Keratinocyte (primary cell): Measurements from ENCODE around the gene ARID3A. TPM values are rescaled to one million over a fixed set of nuclear protein-coding genes. Genes with fewer than 3 reads are reported as not detected.

Experiments used
- DNase-seq: peaks from one replicate; pipeline ENCODE4 v3.0.0-alpha.2; 2011; ENCODE audit warnings: low read depth, missing footprints, low spot score
- FAIRE-seq: peaks from 2 replicates; lab custom pipeline; 2011; peaks lifted over from hg19 to GRCh38; lab: Jason Lieb, UNC
- H2AFZ ChIP-seq: 2 replicates; pipeline ENCODE4 v1.6.0; 2012; ENCODE audit warnings: low read length, control low read depth, inconsistent platforms; ENCODE audit not compliant: control insufficient read depth
- H3K27ac ChIP-seq: 2 replicates; pipeline ENCODE4 v1.5.1; 2011; ENCODE audit warnings: low read length; ENCODE audit not compliant: control insufficient read depth, insufficient read depth
- H3K27me3 ChIP-seq: 3 replicates; pipeline ENCODE4 v1.6.0; 2011; ENCODE audit warnings: low read length; ENCODE audit not compliant: control insufficient read depth, insufficient read depth; ENCODE audit errors: extremely low read depth
- H3K36me3 ChIP-seq, 2 experiments: 2 replicates in 1 of 2; 3 replicates in 1 of 2; pipeline ENCODE4 v1.5.1; 2011; ENCODE audit warnings: low read length in 2 of 2, mild to moderate bottlenecking in 1 of 2; ENCODE audit not compliant: control insufficient read depth in 2 of 2, insufficient read depth in 2 of 2; ENCODE audit errors: extremely low read depth in 1 of 2
- H3K4me1 ChIP-seq: 3 replicates; pipeline ENCODE4 v1.5.1; 2011; ENCODE audit warnings: low read length; ENCODE audit not compliant: control insufficient read depth, insufficient read depth; ENCODE audit errors: extremely low read depth
- H3K4me2 ChIP-seq: 3 replicates; pipeline ENCODE4 v1.6.0; 2011; ENCODE audit warnings: low read depth, low read length; ENCODE audit not compliant: control insufficient read depth, insufficient read depth; ENCODE audit errors: extremely low read depth
- H3K4me3 ChIP-seq, 3 experiments: fragments of 200-600 bp in 1 of 3; sonication (generic) in 1 of 3; 2 replicates in 2 of 3; 3 replicates in 1 of 3; pipeline ENCODE4 v1.5.1; 2011 to 2016; ENCODE audit warnings: low read length in 3 of 3, mild to moderate bottlenecking in 3 of 3, control low read depth in 2 of 3, inconsistent platforms in 1 of 3, low read depth in 1 of 3, mixed read lengths in 1 of 3, mixed run types in 1 of 3, moderate library complexity in 1 of 3; ENCODE audit not compliant: control insufficient read depth in 2 of 3, insufficient read depth in 2 of 3; ENCODE audit errors: extremely low read depth in 1 of 3
- H3K79me2 ChIP-seq: 2 replicates; pipeline ENCODE4 v1.6.0; 2012; ENCODE audit warnings: low read length; ENCODE audit not compliant: control insufficient read depth, insufficient read depth
- H3K9ac ChIP-seq: 3 replicates; pipeline ENCODE4 v1.6.0; 2011; ENCODE audit warnings: low read length; ENCODE audit not compliant: control insufficient read depth, insufficient read depth; ENCODE audit errors: extremely low read depth
- H3K9me1 ChIP-seq: 3 replicates; pipeline ENCODE4 v1.6.0; 2011; ENCODE audit warnings: low read length; ENCODE audit not compliant: control insufficient read depth, insufficient read depth; ENCODE audit errors: extremely low read depth
- H3K9me3 ChIP-seq: 2 replicates; pipeline ENCODE4 v1.5.1; 2012; ENCODE audit warnings: low read depth, low read length; ENCODE audit not compliant: control insufficient read depth
- H4K20me1 ChIP-seq: 3 replicates; pipeline ENCODE4 v1.6.0; 2011; ENCODE audit warnings: low read length; ENCODE audit not compliant: control insufficient read depth, insufficient read depth; ENCODE audit errors: extremely low read depth
- EZH2 ChIP-seq: IDR thresholded peaks from one replicate; pipeline ENCODE4 v1.6.1; 2012; ENCODE audit warnings: inconsistent platforms, mild to moderate bottlenecking, low read length, moderate library complexity
- dilution Hi-C: fragments of 300-500 bp; cut with MboI; formaldehyde crosslinking; loops from one replicate; pipeline ENCODE4 v1.7.0; 2020; ENCODE audit warnings: low sequenced_read_pairs; ENCODE audit not compliant: extremely low pct_ligation_motif_present
- polyA plus RNA-seq, 5 experiments: library from polyadenylated mRNA; depleted of rRNA in 3 of 5; stranded (reverse) in 3 of 5; stranded (forward) in 1 of 5; unstranded in 1 of 5; fragments of >200 nt; gene quantifications; 1 replicate in 1 of 5; 2 replicates in 3 of 5; 3 replicates in 1 of 5; pipeline versions ENCODE4 v1.2.1 to v1.2.3, GENCODE V29; 2011 to 2012; ENCODE audit warnings: missing spikeins in 2 of 5, low read depth in 1 of 5, low replicate concordance in 1 of 5
- TF ChIP-seq, protein P1 (sequence below), 3 experiments: IDR thresholded peaks in 1 of 3; conservative IDR thresholded peaks in 1 of 3; optimal IDR thresholded peaks in 1 of 3; 2 replicates in 2 of 3; 3 replicates in 1 of 3; pipeline versions ENCODE3 to v1.5.1; 2011; ENCODE audit warnings: low read length in 3 of 3, mild to moderate bottlenecking in 3 of 3, moderate library complexity in 2 of 3, control low read depth in 1 of 3, inconsistent platforms in 1 of 3; ENCODE audit not compliant: insufficient read depth in 2 of 3; ENCODE audit errors: extremely low read depth in 1 of 3

Gene ARID3A
- polyA plus RNA-seq, 1 donor (not counting 4 experiments of a cell fraction or from before 2014, with no cell fraction given), result 2.6 TPM

GRCh38 chr19:973726-974563, 48.1 kb downstream of the ARID3A start:
- Histone ChIP-seq H3K4me2 (no peak overlapping the region), H3K9me1 (no peaks in the 10 kb centered on the region), H3K4me1 (no peaks in the 10 kb centered on the region), H3K27ac (no peak overlapping the region), H3K27me3 (no peaks in the 10 kb centered on the region), H3K36me3 (peaks cover 7 to 9% of the 10 kb centered on the region in 2 experiments), H3K9me3 (peaks cover 5% of the 10 kb centered on the region), H3K79me2 (no peaks in the 10 kb centered on the region), H4K20me1 (no peaks in the 10 kb centered on the region), H3K4me3 (no peak overlapping the region), H2AFZ (no peak overlapping the region), H3K9ac (no peak overlapping the region)
- TF ChIP-seq, protein P1, sequence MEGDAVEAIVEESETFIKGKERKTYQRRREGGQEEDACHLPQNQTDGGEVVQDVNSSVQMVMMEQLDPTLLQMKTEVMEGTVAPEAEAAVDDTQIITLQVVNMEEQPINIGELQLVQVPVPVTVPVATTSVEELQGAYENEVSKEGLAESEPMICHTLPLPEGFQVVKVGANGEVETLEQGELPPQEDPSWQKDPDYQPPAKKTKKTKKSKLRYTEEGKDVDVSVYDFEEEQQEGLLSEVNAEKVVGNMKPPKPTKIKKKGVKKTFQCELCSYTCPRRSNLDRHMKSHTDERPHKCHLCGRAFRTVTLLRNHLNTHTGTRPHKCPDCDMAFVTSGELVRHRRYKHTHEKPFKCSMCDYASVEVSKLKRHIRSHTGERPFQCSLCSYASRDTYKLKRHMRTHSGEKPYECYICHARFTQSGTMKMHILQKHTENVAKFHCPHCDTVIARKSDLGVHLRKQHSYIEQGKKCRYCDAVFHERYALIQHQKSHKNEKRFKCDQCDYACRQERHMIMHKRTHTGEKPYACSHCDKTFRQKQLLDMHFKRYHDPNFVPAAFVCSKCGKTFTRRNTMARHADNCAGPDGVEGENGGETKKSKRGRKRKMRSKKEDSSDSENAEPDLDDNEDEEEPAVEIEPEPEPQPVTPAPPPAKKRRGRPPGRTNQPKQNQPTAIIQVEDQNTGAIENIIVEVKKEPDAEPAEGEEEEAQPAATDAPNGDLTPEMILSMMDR (optimal IDR thresholded peaks at IDR 0.05 in 1 of 3, IDR thresholded peaks at IDR 0.05 in 1 of 3, conservative IDR thresholded peaks at IDR 0.05 in 1 of 3; ENCODE audit: extremely low read depth in 1 of 3, insufficient read depth in 2 of 3, low read length in 3 of 3), result no peak
- TF ChIP-seq EZH2, result no peak
- dilution Hi-C loops, result no loop called here
- FAIRE-seq (no peak), DNase-seq (no peak)

GRCh38 chr19:974564-975257, 48.9 kb downstream of the ARID3A start:
- TF ChIP-seq, protein P1 (optimal IDR thresholded peaks at IDR 0.05 in 1 of 3, IDR thresholded peaks at IDR 0.05 in 1 of 3, conservative IDR thresholded peaks at IDR 0.05 in 1 of 3; ENCODE audit: extremely low read depth in 1 of 3, insufficient read depth in 2 of 3, low read length in 3 of 3), result no peak
- TF ChIP-seq EZH2, result no peak
- no peaks in the 10 kb centered on the region for H3K9me1 ChIP-seq
- H3K9ac ChIP-seq, result no peak overlapping the region
- peaks cover 7% of the 10 kb centered on the region in 2 experiments for H3K36me3 ChIP-seq
- H3K27me3 ChIP-seq, result no peaks in the 10 kb centered on the region
- H3K4me1 ChIP-seq, result no peaks in the 10 kb centered on the region
- H4K20me1 ChIP-seq, result no peaks in the 10 kb centered on the region
- H3K27ac ChIP-seq, result no peak overlapping the region
- FAIRE-seq, result no peak
- H3K4me2 ChIP-seq, result no peak overlapping the region
- peaks cover 5% of the 10 kb centered on the region for H3K9me3 ChIP-seq
- no peak for DNase-seq
- no peak overlapping the region for H3K4me3 ChIP-seq
- dilution Hi-C loops, result no loop called here
- no peaks in the 10 kb centered on the region for H3K79me2 ChIP-seq
- no peak overlapping the region for H2AFZ ChIP-seq
